C4-2B (cell line): ENCODE results near the gene DRD1.

Experiments
- CTCF ChIP-seq: fragments of 450-650 bp; conservative IDR thresholded peaks from 2 replicates; pipeline ENCODE4 v1.5.1; 2017; ENCODE audit warnings: mild to moderate bottlenecking
- ZFX ChIP-seq: fragments of 450-650 bp; IDR thresholded peaks from 2 replicates; pipeline ENCODE4 v1.6.1; 2017

GRCh38 chr5:175471196-175471595 lies 27.2 kb upstream of the DRD1 start:
- TF ChIP-seq CTCF (no peak), ZFX (no peak)
